Natural killer cell (primary cell): ENCODE measurements around the gene KDM5B. TPM values are rescaled to one million over a fixed set of nuclear protein-coding genes. Genes with fewer than 3 reads are reported as not detected.

Experiments used
- ATAC-seq, 3 donors: fragments of 150-1000 bp in 2 of 3; fragments of 200-7000 bp in 1 of 3; cut with Tn5 transposase; 1 replicate in 1 of 3; 2 replicates in 2 of 3; pipeline ENCODE4 v1.10.0; 2021; ENCODE audit warnings: mild to moderate bottlenecking in 2 of 3, moderate library complexity in 2 of 3
- DNase-seq, 2 donors: peaks; one replicate each; pipeline versions ENCODE4 v3.0.0 to v3.0.0-alpha.2; 2013 to 2021; ENCODE audit warnings: mixed read lengths in 1 of 2
- H3K27ac ChIP-seq: one replicate; pipeline ENCODE4 v1.5.1; 2013; ENCODE audit warnings: mild to moderate bottlenecking, low read length
- H3K27me3 ChIP-seq: one replicate; pipeline ENCODE4 v1.6.1; 2013; ENCODE audit warnings: low read length; ENCODE audit not compliant: control insufficient read depth, insufficient read depth
- H3K36me3 ChIP-seq: one replicate; pipeline ENCODE4 v1.6.1; 2013; ENCODE audit warnings: low read length; ENCODE audit not compliant: control insufficient read depth, insufficient read depth
- H3K4me1 ChIP-seq: one replicate; pipeline ENCODE4 v1.6.1; 2013; ENCODE audit warnings: low read length; ENCODE audit not compliant: control insufficient read depth, insufficient read depth
- H3K4me3 ChIP-seq: one replicate; pipeline ENCODE4 v1.5.1; 2013; ENCODE audit warnings: low read length
- H3K9me3 ChIP-seq: one replicate; pipeline ENCODE4 v1.6.1; 2013; ENCODE audit warnings: low read length; ENCODE audit not compliant: control insufficient read depth, insufficient read depth
- H3K27ac Mint-ChIP-seq, 2 donors: one replicate each; pipeline ENCODE4 v1.8.0; 2022; ENCODE audit warnings: mild to moderate bottlenecking in 2 of 2, mixed read lengths in 2 of 2, moderate library complexity in 1 of 2
- H3K27me3 Mint-ChIP-seq, 2 donors: one replicate each; pipeline ENCODE4 v1.8.0; 2022; ENCODE audit warnings: low read depth in 2 of 2, mixed read lengths in 2 of 2
- H3K36me3 Mint-ChIP-seq: one replicate; pipeline ENCODE4 v1.8.0; 2022; ENCODE audit warnings: mixed read lengths
- H3K4me1 Mint-ChIP-seq, 2 donors: one replicate each; pipeline ENCODE4 v1.8.0; 2022; ENCODE audit warnings: mixed read lengths in 2 of 2
- H3K4me3 Mint-ChIP-seq: one replicate; pipeline ENCODE4 v1.8.0; 2022; ENCODE audit warnings: mild to moderate bottlenecking, moderate library complexity, mixed read lengths
- H3K9me3 Mint-ChIP-seq, 2 donors: one replicate each; pipeline ENCODE4 v1.8.0; 2022; ENCODE audit warnings: mixed read lengths in 2 of 2
- CTCF ChIP-seq: fragments of 200-600 bp; IDR thresholded peaks from one replicate; pipeline ENCODE4 v1.8.0; 2022; ENCODE audit warnings: antibody characterized with exemption
- WGBS: methylation state at CpG from one replicate; pipeline ENCODE4 v1.1.7; 2013; ENCODE audit warnings: missing lambda C conversion rate; ENCODE audit not compliant: insufficient coverage; 5-methylcytosine and 5-hydroxymethylcytosine counted together
- intact Hi-C: fragments of 100-400 bp; cut with micrococcal nuclease; formaldehyde crosslinking; loops from one replicate; pipeline ENCODE4 v1.14.2; 2022
- total RNA-seq, 4 donors: library from RNA; stranded (reverse); fragments of 120-200 nt in 1 of 4; gene quantifications; one replicate each; pipeline versions ENCODE4 v1.2.3 to v1.2.4, GENCODE V29; 2013 to 2022

Gene KDM5B
- total RNA-seq, 3 donors from 2014 or later (not counting 1 experiment from before 2014, with no cell fraction given), result 107 to 121 (median 108) TPM

- 89% methylated on average over 13 of the region's 15 CpGs for WGBS
- Histone ChIP-seq H3K36me3 (no peaks in the 10 kb centered on the region), H3K9me3 (no peaks in the 10 kb centered on the region), H3K27me3 (no peaks in the 10 kb centered on the region), H3K27ac (no peak overlapping the region), H3K4me1 (peaks cover 6% of the 10 kb centered on the region), H3K4me3 (no peak overlapping the region)
- H3K4me1 Mint-ChIP-seq, result peaks cover 19 to 37% of the 10 kb centered on the region in 2 donors
- H3K4me3 Mint-ChIP-seq, result no peak overlapping the region
- DNase-seq (no peak), ATAC-seq (no peak)
- no peaks in the 10 kb centered on the region for H3K27me3 Mint-ChIP-seq
- H3K9me3 Mint-ChIP-seq, result no peaks in the 10 kb centered on the region
- TF ChIP-seq CTCF, result no peak
- H3K27ac Mint-ChIP-seq, result no peak overlapping the region
- H3K36me3 Mint-ChIP-seq, result no peaks in the 10 kb centered on the region
- intact Hi-C loops, result no loop called here
Observed at GRCh38 chr1:202802998-202803932, 5.0 kb downstream of the KDM5B start.

GRCh38 chr1:202802034-202802433, 6.2 kb downstream of the KDM5B start:
- no peaks in the 10 kb centered on the region for H3K36me3 ChIP-seq
- H3K4me3 ChIP-seq, result no peak overlapping the region
- peaks cover 6% of the 10 kb centered on the region for H3K4me1 ChIP-seq
- intact Hi-C loops, result no loop called here
- no peak for TF ChIP-seq CTCF
- Mint-ChIP-seq H3K4me1 (peaks cover 26 to 45% of the 10 kb centered on the region in 2 donors), H3K27ac (no peak overlapping the region), H3K36me3 (no peaks in the 10 kb centered on the region), H3K27me3 (no peaks in the 10 kb centered on the region), H3K9me3 (no peaks in the 10 kb centered on the region), H3K4me3 (no peak overlapping the region)
- ATAC-seq (no peak), DNase-seq (no peak)
- WGBS, result 65% methylated on average over 2 of the region's 2 CpGs
- no peaks in the 10 kb centered on the region for H3K9me3 ChIP-seq
- H3K27me3 ChIP-seq, result no peaks in the 10 kb centered on the region
- no peak overlapping the region for H3K27ac ChIP-seq

- H3K4me3 Mint-ChIP-seq, result no peak overlapping the region
- intact Hi-C loops, result no loop called here
- H3K36me3 ChIP-seq, result no peaks in the 10 kb centered on the region
Observed at GRCh38 chr1:202801175-202801574, 7.0 kb downstream of the KDM5B start.

More at GRCh38 chr1:202801175-202801574, 7.0 kb downstream of the KDM5B start:
- H3K9me3 Mint-ChIP-seq, result no peaks in the 10 kb centered on the region
- no peak for TF ChIP-seq CTCF
- H3K36me3 Mint-ChIP-seq, result no peaks in the 10 kb centered on the region
- H3K4me1 Mint-ChIP-seq, result peaks cover 26 to 43% of the 10 kb centered on the region in 2 donors
- Histone ChIP-seq H3K27me3 (no peaks in the 10 kb centered on the region), H3K4me3 (no peak overlapping the region), H3K4me1 (no peaks in the 10 kb centered on the region), H3K9me3 (no peaks in the 10 kb centered on the region), H3K27ac (no peak overlapping the region)
- DNase-seq (no peak), ATAC-seq (no peak)
- no peak overlapping the region for H3K27ac Mint-ChIP-seq
- H3K27me3 Mint-ChIP-seq, result no peaks in the 10 kb centered on the region
- 100% methylated on average over 2 of the region's 2 CpGs for WGBS
